ENCODE measurements around the gene GRM7.

Gene GRM7

GRCh38 chr3:7280318-7280717 lies 419.4 kb downstream of the GRM7 start:
- Histone ChIP-seq H3K4me3 (ENCODE audit: low read depth, low read length) (no peak overlapping the region), H3K36me3 (ENCODE audit: control insufficient read depth in 2 of 2, insufficient read depth in 1 of 2, low read length in 2 of 2) (no peaks in the 10 kb centered on the region), H3K9me3 (ENCODE audit: control insufficient read depth, insufficient read depth, low read depth, low read length) (no peaks in the 10 kb centered on the region), H3K4me1 (ENCODE audit: control insufficient read depth, insufficient read depth, low read length) (no peaks in the 10 kb centered on the region), H3K27ac (ENCODE audit: extremely low read depth, low read depth, low read length) (no peak overlapping the region)
- TF ChIP-seq SP7 (tag by site-specific recombination; IDR thresholded peaks at IDR 0.05) (no peak), ZNF37A (tag by site-specific recombination; IDR thresholded peaks at IDR 0.05) (no peak), ZNF121 (tag by site-specific recombination; IDR thresholded peaks at IDR 0.05) (no peak), ZNF214 (tag by site-specific recombination; IDR thresholded peaks at IDR 0.05; ENCODE audit: borderline replicate concordance) (no peak), ZNF16 (tag by site-specific recombination; IDR thresholded peaks at IDR 0.05; ENCODE audit: low read depth) (no peak), GLIS2 (tag by site-specific recombination; IDR thresholded peaks at IDR 0.05) (no peak), ZNF837 (tag by site-specific recombination; IDR thresholded peaks at IDR 0.05) (no peak), MEIS1 (CRISPR knock-in tag; IDR thresholded peaks at IDR 0.05; ENCODE audit: borderline replicate concordance) (no peak), ZNF626 (tag by site-specific recombination; IDR thresholded peaks at IDR 0.05) (no peak), ZNF324 (tag by site-specific recombination; IDR thresholded peaks at IDR 0.05) (no peak), ZNF423 (tag by site-specific recombination; IDR thresholded peaks at IDR 0.05) (no peak), ZBTB21 (tag by site-specific recombination; IDR thresholded peaks at IDR 0.05) (no peak), ZBTB49 (tag by site-specific recombination; IDR thresholded peaks at IDR 0.05; ENCODE audit: low read depth) (no peak), ZFP41 (tag by site-specific recombination; IDR thresholded peaks at IDR 0.05; ENCODE audit: borderline replicate concordance) (no peak)
- TF ChIP-seq, protein P1, sequence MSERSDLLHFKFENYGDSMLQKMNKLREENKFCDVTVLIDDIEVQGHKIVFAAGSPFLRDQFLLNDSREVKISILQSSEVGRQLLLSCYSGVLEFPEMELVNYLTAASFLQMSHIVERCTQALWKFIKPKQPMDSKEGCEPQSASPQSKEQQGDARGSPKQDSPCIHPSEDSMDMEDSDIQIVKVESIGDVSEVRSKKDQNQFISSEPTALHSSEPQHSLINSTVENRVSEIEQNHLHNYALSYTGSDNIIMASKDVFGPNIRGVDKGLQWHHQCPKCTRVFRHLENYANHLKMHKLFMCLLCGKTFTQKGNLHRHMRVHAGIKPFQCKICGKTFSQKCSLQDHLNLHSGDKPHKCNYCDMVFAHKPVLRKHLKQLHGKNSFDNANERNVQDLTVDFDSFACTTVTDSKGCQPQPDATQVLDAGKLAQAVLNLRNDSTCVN (tag by site-specific recombination; optimal IDR thresholded peaks at IDR 0.05) = no peak
- CTCF ChIA-PET = interaction anchor here (1.0 kb wide), 1 partner anchor 1022 kb away, joined by 4 read pairs; no protein-coding TSS in a partner anchor
- POLR2A ChIA-PET = no interaction called here

DNA sequence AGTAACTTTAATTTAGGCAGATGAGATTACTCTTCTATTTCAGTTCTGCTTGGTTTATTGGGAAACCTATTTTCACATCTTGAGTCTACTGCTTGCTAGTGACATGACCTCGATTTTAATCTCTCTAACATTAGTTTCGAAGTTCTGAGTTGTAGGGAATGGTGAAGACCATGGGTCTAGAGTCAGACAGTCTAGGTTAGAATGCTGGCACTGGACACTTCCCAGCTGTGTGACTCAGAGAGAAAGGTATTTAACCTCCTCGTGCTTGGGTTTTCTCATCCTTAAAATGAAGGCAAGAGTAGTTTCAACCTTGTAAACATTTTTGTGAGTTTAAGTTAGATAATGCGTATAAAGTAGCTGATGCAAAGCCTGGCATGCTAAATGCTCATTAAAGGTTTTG lies 422.1 kb downstream of the GRM7 start:
- CTCF ChIA-PET = no interaction called here

DNA sequence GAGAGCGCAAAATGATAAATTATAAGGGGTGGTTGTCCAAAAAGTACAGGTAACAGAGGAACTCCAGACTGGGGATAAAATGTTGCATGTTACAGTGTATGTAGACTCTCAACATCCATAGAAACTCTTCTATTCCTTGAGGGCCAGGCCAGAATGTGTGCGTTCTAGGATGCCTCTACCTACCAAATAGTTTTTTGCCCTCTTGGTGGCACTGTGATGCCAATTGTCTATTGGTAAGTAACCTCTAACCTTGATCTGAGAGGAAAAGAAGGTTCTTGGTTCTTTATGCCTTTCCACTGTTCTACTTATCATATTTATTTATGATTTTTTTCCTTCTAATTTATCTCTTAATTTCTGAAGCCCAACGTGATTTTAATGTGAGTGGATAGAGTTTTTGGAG lies 424.6 kb downstream of the GRM7 start:
- CTCF ChIA-PET = interaction anchor here (0.7 kb wide), 1 partner anchor 406 kb away, joined by 3 read pairs; no protein-coding TSS in a partner anchor
- Histone ChIP-seq H3K4me3 (ENCODE audit: low read depth, low read length) (no peak overlapping the region), H3K36me3 (ENCODE audit: control insufficient read depth in 2 of 2, insufficient read depth in 1 of 2, low read length in 2 of 2) (no peaks in the 10 kb centered on the region), H3K4me1 (ENCODE audit: control insufficient read depth, insufficient read depth, low read length) (no peaks in the 10 kb centered on the region), H3K9me3 (ENCODE audit: control insufficient read depth, insufficient read depth, low read depth, low read length) (no peaks in the 10 kb centered on the region), H3K27ac (ENCODE audit: extremely low read depth, low read depth, low read length) (no peak overlapping the region)
- POLR2A ChIA-PET = no interaction called here
- TF ChIP-seq ZNF513 (tag by site-specific recombination; IDR thresholded peaks at IDR 0.05) = no peak
- no peak for TF ChIP-seq GLIS2 (tag by site-specific recombination; IDR thresholded peaks at IDR 0.05)
- TF ChIP-seq YY1 (tag by site-specific recombination; IDR thresholded peaks at IDR 0.05) = no peak
- no peak for TF ChIP-seq ZNF585B (tag by site-specific recombination; IDR thresholded peaks at IDR 0.05)
- TF ChIP-seq ZNF548 (tag by site-specific recombination; IDR thresholded peaks at IDR 0.05) = no peak
- no peak for TF ChIP-seq HOXA7 (CRISPR knock-in tag; IDR thresholded peaks at IDR 0.05; ENCODE audit: borderline replicate concordance)
- no peak for TF ChIP-seq ZNF239 (tag by site-specific recombination; IDR thresholded peaks at IDR 0.05)
- no peak for TF ChIP-seq ZNF23 (tag by site-specific recombination; IDR thresholded peaks at IDR 0.05; ENCODE audit: borderline replicate concordance)
- no peak for TF ChIP-seq ZNF132 (tag by site-specific recombination; IDR thresholded peaks at IDR 0.05; ENCODE audit: borderline replicate concordance)

More for the DNA sequence above, 422.1 kb downstream of the GRM7 start:
- H3K27ac ChIP-seq (ENCODE audit: extremely low read depth, low read depth, low read length) = no peak overlapping the region
- no peak overlapping the region for H3K4me3 ChIP-seq (ENCODE audit: low read depth, low read length)
- no peak for TF ChIP-seq ZNF48 (tag by site-specific recombination; IDR thresholded peaks at IDR 0.05)
- no peak for TF ChIP-seq ZNF596 (tag by site-specific recombination; IDR thresholded peaks at IDR 0.05)
- no peak for TF ChIP-seq ZNF16 (tag by site-specific recombination; IDR thresholded peaks at IDR 0.05; ENCODE audit: low read depth)
- TF ChIP-seq SP3 (tag by site-specific recombination; IDR thresholded peaks at IDR 0.05) = no peak
- no peak for TF ChIP-seq ZNF354C (tag by site-specific recombination; IDR thresholded peaks at IDR 0.05; ENCODE audit: borderline replicate concordance, low read depth)
- POLR2A ChIA-PET = no interaction called here
- H3K4me1 ChIP-seq (ENCODE audit: control insufficient read depth, insufficient read depth, low read length) = no peaks in the 10 kb centered on the region
- H3K9me3 ChIP-seq (ENCODE audit: control insufficient read depth, insufficient read depth, low read depth, low read length) = no peaks in the 10 kb centered on the region
- H3K36me3 ChIP-seq (ENCODE audit: control insufficient read depth in 2 of 2, insufficient read depth in 1 of 2, low read length in 2 of 2) = no peaks in the 10 kb centered on the region
